NCI-H2081 treated with DMSO at 0.1 percent for 48 hours (cell line): Measurements from ENCODE around the gene ZNF367.

Experiments
- DNase-seq: peaks from one replicate; lab custom pipeline; 2025; lab: John Stamatoyannopoulos, UW

Gene ZNF367

GRCh38 chr9:96418083-96418919 lies at the start of gene ZNF367:
ZNF367 (minus strand) TSS chr9:96418370; CDS start chr9:96418032, 338 bp downstream.
- peak; percentile 92 for DNase-seq

GRCh38 chr9:96467784-96468183 lies 49.6 kb upstream of the ZNF367 start:
- no peak for DNase-seq

- no peak for DNase-seq
Measured at GRCh38 chr9:96464426-96464825, 46.3 kb upstream of the ZNF367 start.

DNA sequence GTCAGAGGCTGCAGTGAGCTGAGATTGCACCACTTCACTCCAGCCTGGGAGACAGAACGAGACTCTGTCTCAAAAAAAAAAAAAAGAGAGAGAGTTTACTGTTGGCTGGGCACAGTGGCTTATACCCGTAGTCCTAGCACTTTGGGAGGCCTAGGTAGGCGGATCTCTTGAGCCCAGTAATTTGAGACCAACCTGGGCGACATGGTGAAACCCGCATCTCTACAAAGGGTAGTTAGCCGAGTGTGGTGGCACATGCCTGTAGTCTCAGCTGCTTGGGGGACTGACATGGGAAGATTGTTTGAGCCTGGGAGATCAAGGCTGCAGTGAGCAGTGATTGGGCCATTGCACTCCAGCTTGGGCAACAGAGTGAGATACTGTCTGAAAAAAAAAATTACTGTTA lies 44.4 kb upstream of the ZNF367 start:
- DNase-seq, result no peak

- DNase-seq, result no peak
Measured at GRCh38 chr9:96461336-96461735, 43.2 kb upstream of the ZNF367 start.

GRCh38 chr9:96460882-96461281 lies 42.7 kb upstream of the ZNF367 start:
- no peak for DNase-seq

- no peak for DNase-seq
Measured at GRCh38 chr9:96460470-96460869, 42.3 kb upstream of the ZNF367 start.

GRCh38 chr9:96459268-96460007 lies 41.3 kb upstream of the ZNF367 start:
- DNase-seq, result no peak

- no peak for DNase-seq
Measured at GRCh38 chr9:96458226-96458625, 40.1 kb upstream of the ZNF367 start.

DNA sequence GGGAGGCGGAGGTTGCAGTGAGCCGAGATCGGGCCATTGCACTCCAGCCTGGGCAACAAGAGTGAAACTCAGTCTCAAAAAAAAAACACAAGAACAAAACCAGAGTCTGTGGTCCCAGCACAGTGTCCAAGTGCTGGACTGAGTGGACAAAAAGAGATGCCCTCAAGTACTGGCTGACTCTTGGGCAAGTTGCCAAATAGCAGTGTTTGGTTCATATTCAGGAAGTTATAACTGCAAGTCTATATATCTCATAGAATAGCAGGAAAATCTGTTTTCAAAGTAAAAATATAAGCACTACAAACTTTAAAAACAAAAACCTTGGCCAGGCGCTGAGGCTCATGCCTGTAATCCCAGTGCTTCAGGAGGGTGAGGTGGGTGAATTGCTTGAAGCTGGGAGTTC lies 39.1 kb upstream of the ZNF367 start:
- DNase-seq, result no peak

DNA sequence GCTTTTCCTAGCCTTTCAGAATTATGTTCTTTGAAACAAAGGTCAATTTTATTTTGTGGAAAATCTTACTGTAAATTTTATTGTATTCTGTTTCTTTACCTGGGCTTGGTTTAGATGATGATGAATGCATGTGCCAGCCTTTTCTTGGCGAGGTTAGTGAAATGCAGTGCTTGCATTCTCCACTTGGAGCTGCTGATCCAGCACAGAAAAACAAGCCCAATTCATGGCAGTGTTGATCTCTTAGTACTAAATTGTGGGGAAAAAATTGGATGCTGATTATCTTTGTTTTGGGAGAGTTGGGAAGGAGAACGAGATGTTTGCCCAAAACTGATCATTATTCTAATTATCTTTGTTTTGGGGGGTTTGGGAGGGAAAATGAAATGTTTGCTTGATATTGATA lies 35.5 kb upstream of the ZNF367 start:
- DNase-seq, result no peak

DNA sequence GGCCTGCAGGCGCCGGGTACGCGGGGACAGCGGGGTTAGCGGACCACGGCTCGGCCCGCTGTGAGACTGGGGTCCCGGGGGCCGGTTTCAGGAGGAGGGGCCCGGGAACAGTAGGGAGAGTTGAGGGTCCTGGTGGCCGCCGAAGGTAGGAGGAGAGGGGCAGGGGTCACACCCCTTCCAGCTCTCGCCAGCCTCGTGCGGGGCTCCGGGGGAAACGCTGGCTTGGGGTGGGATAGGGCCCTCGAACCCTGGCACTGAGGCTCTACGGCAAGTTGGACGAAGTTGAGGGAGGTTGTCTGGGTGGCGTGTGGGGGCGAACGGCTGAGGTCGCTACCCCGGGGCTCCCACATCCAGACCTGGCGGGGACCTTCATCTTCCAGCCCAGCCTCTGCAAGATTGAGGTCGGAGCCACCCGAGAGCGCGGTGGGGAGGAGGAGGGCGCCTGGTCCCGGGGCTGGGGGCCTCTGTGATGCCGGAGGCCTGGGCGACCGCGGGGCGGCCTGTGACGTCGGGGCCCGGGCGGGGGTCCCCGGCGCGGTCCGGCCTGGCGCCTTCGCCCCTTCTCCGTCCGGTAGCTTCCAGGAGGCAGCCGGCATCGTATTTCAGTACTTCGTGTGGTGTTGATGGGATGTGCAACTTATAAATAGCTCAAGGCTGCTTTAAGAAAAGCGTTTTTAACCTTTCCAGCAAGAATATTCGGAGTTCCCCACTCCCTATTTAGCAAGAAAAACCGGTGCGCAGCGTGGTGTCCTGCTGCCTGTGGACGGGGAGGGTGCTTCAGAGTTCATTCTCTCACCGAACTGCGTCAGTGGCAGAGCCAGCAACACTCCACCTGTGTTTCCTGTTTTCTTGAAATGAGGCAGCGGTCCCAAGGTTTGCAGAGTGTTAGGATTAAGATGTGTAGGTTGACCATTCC lies 32.7 kb upstream of the ZNF367 start:
- DNase-seq, result no peak

DNA sequence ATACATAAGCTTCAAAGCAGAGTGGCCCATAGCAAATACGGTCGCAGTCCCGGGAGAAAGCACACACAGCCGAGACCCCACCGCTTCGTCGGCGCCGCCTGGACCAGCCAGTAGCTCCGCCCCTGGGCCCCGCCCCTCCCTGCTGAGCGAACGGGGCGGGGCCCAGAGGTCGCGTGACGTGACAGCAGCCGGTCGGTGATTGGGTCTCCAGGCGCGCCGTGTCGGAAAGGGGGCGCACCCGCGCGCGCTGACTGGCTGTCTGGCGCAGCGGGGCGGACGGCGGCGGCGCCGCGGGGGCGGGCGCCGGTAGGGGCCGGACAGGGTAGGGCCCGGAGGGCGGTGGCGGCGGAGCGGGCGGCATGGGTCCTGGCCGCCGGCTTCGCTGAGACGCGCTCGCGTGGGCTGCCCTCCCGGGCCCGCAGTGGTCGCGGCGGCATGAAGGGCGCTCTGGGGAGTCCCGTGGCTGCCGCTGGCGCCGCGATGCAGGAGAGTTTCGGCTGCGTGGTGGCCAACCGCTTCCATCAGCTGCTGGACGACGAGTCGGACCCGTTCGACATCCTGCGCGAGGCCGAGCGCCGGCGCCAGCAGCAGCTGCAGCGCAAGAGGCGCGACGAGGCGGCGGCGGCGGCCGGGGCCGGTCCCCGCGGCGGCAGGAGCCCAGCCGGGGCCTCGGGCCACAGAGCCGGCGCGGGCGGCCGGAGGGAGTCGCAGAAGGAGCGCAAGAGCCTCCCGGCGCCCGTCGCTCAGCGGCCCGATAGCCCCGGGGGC lies 31.9 kb upstream of the ZNF367 start, which contains the start of gene HABP4:
Gene HABP4 (plus strand): TSS at position 325 of the 768 bp plus-strand sequence. CDS start 111 bp downstream, at position 436.
- DNase-seq, result peak; percentile 57

DNA sequence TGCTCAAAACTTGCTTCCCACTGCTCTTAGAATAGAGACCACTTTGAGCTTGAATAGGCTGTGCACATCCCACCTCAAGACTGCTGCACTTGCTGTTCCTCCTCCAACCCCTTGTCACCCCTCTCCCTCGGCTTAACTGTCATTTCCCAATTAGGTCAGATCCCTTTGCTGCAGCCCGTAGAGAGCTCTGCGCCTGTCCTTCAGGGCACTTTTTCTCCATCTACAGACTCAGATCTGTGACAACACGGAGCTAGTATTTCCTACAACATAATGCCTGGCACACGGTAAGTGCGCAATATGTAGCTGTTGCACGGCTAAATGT lies 31.3 kb upstream of the ZNF367 start:
- DNase-seq, result no peak

DNA sequence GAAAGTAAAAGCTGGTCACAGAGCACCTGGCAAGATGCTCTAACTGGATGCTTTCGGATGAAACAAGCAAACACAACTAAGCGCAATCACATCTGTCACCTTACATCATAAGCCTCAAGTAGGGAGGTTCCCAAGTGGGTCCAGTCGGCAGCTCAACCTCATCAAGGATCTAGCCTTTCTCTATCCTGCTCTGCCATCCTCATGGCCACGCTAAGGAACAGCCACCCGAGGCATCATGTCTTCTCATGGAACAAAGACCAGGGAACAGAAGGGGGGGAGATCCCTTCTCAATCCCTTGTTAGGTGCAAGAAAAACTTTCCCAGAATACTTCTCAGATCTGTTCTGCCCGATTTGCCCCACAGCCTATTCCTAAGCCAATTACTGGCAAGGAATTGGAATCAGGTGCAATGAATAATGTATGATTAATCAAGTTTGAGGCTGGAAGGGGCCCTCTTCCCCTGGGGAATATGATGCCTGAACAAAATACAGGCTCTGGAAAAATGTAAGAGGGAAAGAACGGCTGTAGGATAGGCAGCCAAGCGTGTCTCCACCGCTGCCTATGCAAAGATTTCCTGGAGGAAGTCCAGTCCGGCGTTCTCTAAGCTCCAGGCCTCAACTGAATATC lies 30.5 kb upstream of the ZNF367 start:
- no peak for DNase-seq

GRCh38 chr9:96447406-96447805 lies 29.2 kb upstream of the ZNF367 start:
- no peak for DNase-seq

DNA sequence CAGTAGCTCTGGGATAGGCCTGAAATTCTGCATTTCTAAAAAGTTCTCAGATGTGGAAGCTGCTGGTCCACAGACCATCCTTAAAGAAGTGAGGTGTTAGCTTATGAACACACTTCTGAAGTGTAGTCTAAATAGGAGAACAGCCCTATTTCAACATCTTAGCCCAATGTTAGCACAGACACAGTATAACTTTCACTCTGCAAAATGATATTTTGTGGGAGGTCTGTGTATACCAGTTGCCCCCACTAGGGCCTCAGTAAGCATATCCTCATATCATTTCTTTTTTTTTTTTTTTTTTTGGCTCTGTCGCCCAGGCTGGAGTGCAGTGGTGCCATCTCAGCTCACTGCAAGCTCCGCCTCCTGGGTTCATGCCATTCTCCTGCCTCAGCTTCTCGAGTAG lies 24.3 kb upstream of the ZNF367 start:
- DNase-seq, result no peak

GRCh38 chr9:96441798-96442445 lies 23.8 kb upstream of the ZNF367 start:
- no peak for DNase-seq

DNA sequence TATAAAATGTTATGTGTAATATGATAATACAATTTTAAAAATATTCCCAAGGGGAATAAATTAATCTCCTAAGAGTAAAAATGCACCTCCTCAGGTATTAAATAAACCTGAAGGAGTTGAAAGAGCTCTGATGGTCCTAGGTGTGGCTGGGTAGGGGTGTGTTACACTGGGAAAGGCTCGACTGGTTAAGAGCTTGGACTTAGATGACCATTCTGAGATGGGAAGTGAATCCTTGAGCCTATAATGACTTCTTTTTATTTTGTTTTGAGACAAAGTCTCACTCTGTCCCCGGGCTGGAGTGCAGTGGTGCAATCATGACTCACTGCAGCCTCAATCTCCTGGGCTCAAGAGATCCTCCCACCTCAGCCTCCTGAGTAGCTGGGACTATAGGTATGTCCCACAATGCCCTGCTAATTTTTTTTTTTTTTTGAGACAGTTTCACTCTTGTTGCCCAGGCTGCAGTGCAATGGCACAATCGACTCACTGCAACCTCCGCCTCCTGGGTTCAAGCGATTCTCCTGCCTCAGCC lies 22.6 kb upstream of the ZNF367 start:
- no peak for DNase-seq

GRCh38 chr9:96437454-96437853 lies 19.3 kb upstream of the ZNF367 start:
- DNase-seq, result no peak
